ENCODE measurements around the gene SRRM3.

GRCh38 chr7:76314042-76314721 is 112.5 kb downstream of the SRRM3 start:
- TF ChIP-seq CTCF (IDR thresholded peaks at IDR 0.05) (peak; percentile 98 to 100 (median 99)), POLR2A (IDR thresholded peaks at IDR 0.05) (no peak)
